HepG2 (cell line): ENCODE data around the gene POU2F2. TPM values are rescaled to one million over a fixed set of nuclear protein-coding genes. Genes with fewer than 3 reads are reported as not detected.

Experiments used
- ATAC-seq: fragments of 200-7000 bp; cut with Tn5 transposase; 3 replicates; pipeline ENCODE4 v1.9.1; 2020; ENCODE audit warnings: mild to moderate bottlenecking, moderate library complexity
- BruUV-seq: library from RNA; stranded (reverse); fragments of 400-500 nt; replicated peaks from 2 replicates; lab custom pipeline; 2021; lab: Mats Ljungman, UMichigan
- CTCF ChIA-PET: fragments of 300-600 bp; formaldehyde crosslinking; extraction: SDS; loops from one replicate; lab custom pipeline; 2021; ENCODE audit warnings: low total read pairs, inconsistent platforms, low intra/inter-chr PET ratio; lab: Yijun Ruan, JAX
- POLR2A ChIA-PET: fragments of 350-600 bp; sonication (Branson Sonifier 250); formaldehyde crosslinking; loops from one replicate; lab custom pipeline; 2020; ENCODE audit warnings: antibody characterized with exemption, inconsistent platforms; lab: Yijun Ruan, JAX
- DNase-seq: peaks from one replicate; pipeline ENCODE4 v3.0.0-alpha.2; 2015; ENCODE audit warnings: low spot score
- FAIRE-seq: peaks from 3 replicates; lab custom pipeline; 2011; peaks lifted over from hg19 to GRCh38; lab: Jason Lieb, UNC
- H2AFZ ChIP-seq: one replicate; pipeline ENCODE4 v1.6.1; 2011; ENCODE audit warnings: low read length, inconsistent platforms
- H3K27ac ChIP-seq: fragments of 300-600 bp; 3 replicates; pipeline ENCODE4 v1.8.0; 2011; ENCODE audit warnings: mixed run types, mild to moderate bottlenecking, mixed read lengths, low read length, inconsistent platforms; ENCODE audit not compliant: insufficient read depth; ENCODE audit errors: extremely low read length
- H3K27me3 ChIP-seq, 2 experiments: fragments of 200-600 bp in 1 of 2; 2 replicates in 1 of 2; 3 replicates in 1 of 2; pipeline versions ENCODE4 v1.6.0 to v1.8.0; 2011; ENCODE audit warnings: low read length in 2 of 2, mild to moderate bottlenecking in 2 of 2, moderate library complexity in 2 of 2, inconsistent platforms in 1 of 2; ENCODE audit not compliant: insufficient read depth in 2 of 2, control insufficient read depth in 1 of 2
- H3K36me3 ChIP-seq, 2 experiments: fragments of 200-600 bp in 1 of 2; replicated peaks in 1 of 2; 2 replicates in 1 of 2; 3 replicates in 1 of 2; pipeline versions ENCODE4 v1.5.1 to v1.8.0; 2011; ENCODE audit warnings: low read length in 2 of 2, inconsistent platforms in 1 of 2; ENCODE audit not compliant: insufficient read depth in 2 of 2, control insufficient read depth in 1 of 2
- H3K4me1 ChIP-seq: 2 replicates; pipeline ENCODE4 v1.5.1; 2012; ENCODE audit warnings: low read length, inconsistent platforms; ENCODE audit not compliant: insufficient read depth
- H3K4me2 ChIP-seq: 2 replicates; pipeline ENCODE4 v1.6.0; 2011; ENCODE audit warnings: low read depth, low read length, inconsistent platforms
- H3K4me3 ChIP-seq, 3 experiments: fragments of 200-600 bp in 1 of 3; sonication (generic), shearing (Covaris generic) in 1 of 3; replicated peaks in 1 of 3; 2 replicates each; pipeline ENCODE4 v1.5.1; 2011 to 2016; ENCODE audit warnings: low read length in 3 of 3, inconsistent platforms in 2 of 3, low read depth in 2 of 3, mild to moderate bottlenecking in 2 of 3, control low read depth in 1 of 3, mixed read lengths in 1 of 3; ENCODE audit not compliant: insufficient read depth in 1 of 3
- H3K79me2 ChIP-seq: one replicate; pipeline ENCODE4 v1.6.1; 2011; ENCODE audit warnings: low read length, inconsistent platforms; ENCODE audit not compliant: insufficient read depth
- H3K9ac ChIP-seq: 2 replicates; pipeline ENCODE4 v1.6.0; 2011; ENCODE audit warnings: mild to moderate bottlenecking, low read depth, low read length, inconsistent platforms; ENCODE audit not compliant: insufficient read depth
- H3K9me3 ChIP-seq: 2 replicates; pipeline ENCODE4 v1.5.1; 2012; ENCODE audit warnings: mild to moderate bottlenecking, low read length
- H4K20me1 ChIP-seq: 2 replicates; pipeline ENCODE4 v1.6.0; 2011; ENCODE audit warnings: inconsistent platforms, mild to moderate bottlenecking, low read length, moderate library complexity; ENCODE audit not compliant: insufficient read depth
- DBP ChIP-seq: sonication (generic); formaldehyde crosslinking; IDR thresholded peaks from 2 replicates; pipeline ENCODE4 v1.4.0; 2020; ENCODE audit warnings: missing genetic modification reagents; ENCODE audit errors: not compliant biosample characterization
- NFYC ChIP-seq: IDR thresholded peaks from 2 replicates; pipeline ENCODE4 v1.6.1; 2016; ENCODE audit warnings: missing genetic modification reagents, missing compliant biosample characterization
- NRL ChIP-seq: sonication (generic); formaldehyde crosslinking; IDR thresholded peaks from 2 replicates; pipeline ENCODE4 v1.5.0; 2020; ENCODE audit warnings: missing genetic modification reagents, mild to moderate bottlenecking, moderate library complexity, borderline replicate concordance
- PRMT3 ChIP-seq: sonication (generic); formaldehyde crosslinking; IDR thresholded peaks from 2 replicates; pipeline ENCODE4 v1.8.1; 2022; ENCODE audit warnings: low read depth, mild to moderate bottlenecking, moderate library complexity, missing genetic modification reagents, borderline replicate concordance
- RFXAP ChIP-seq: sonication (generic); formaldehyde crosslinking; IDR thresholded peaks from 2 replicates; pipeline ENCODE4 v1.4.0; 2020; ENCODE audit warnings: missing genetic modification reagents, borderline replicate concordance
- ZNF616 ChIP-seq: sonication (generic); formaldehyde crosslinking; IDR thresholded peaks from 2 replicates; pipeline ENCODE4 v1.5.0; 2020; ENCODE audit warnings: low read depth, mild to moderate bottlenecking, missing genetic modification reagents
- ZNF720 ChIP-seq: sonication (generic); formaldehyde crosslinking; IDR thresholded peaks from 2 replicates; pipeline ENCODE4 v1.4.0; 2020; ENCODE audit warnings: missing genetic modification reagents
- ZNF740 ChIP-seq: sonication (generic); formaldehyde crosslinking; IDR thresholded peaks from 2 replicates; pipeline ENCODE4 v1.4.0; 2020; ENCODE audit warnings: missing genetic modification reagents
- WGBS: methylation state at CpG from one replicate; pipeline ENCODE4 v1.1.6; 2017; ENCODE audit warnings: low lambda C conversion rate; 5-methylcytosine and 5-hydroxymethylcytosine counted together
- in situ Hi-C: cut with HindIII; loops from 2 replicates; pipeline ENCODE4 v1.10.0; 2017; ENCODE audit warnings: low pct_unique_long_range_greater_than_20kb; ENCODE audit not compliant: extremely low pct_ligation_motif_present
- intact Hi-C: fragments of 100-400 bp; cut with micrococcal nuclease; formaldehyde crosslinking; loops from one replicate; pipeline ENCODE4 v1.10.0; 2022; ENCODE audit not compliant: unreplicated experiment
- polyA plus RNA-seq, 8 experiments: library from polyadenylated mRNA; depleted of rRNA in 3 of 8; stranded (reverse) in 7 of 8; unstranded in 1 of 8; fragments of >200 nt; fragmentation: Illumina TruSeq in 4 of 8; extraction: Trizol in 4 of 8; gene quantifications; 2 replicates each; pipeline versions ENCODE4 v1.2.1 to v1.2.3, GENCODE V29; 2011 to 2016; ENCODE audit warnings: low read depth in 4 of 8, missing spikeins in 1 of 8, mixed read lengths in 1 of 8; ENCODE audit not compliant: insufficient read depth in 1 of 8
- total RNA-seq, 5 experiments: library from RNA; depleted of rRNA; stranded (reverse); fragments of >200 nt; fragmentation: Illumina TruSeq; extraction: Trizol; gene quantifications; 2 replicates each; pipeline ENCODE4 v1.2.3, GENCODE V29; 2016; ENCODE audit warnings: low read depth in 1 of 5
- TF ChIP-seq, protein P1 (sequence below): sonication (generic); formaldehyde crosslinking; IDR thresholded peaks from 2 replicates; pipeline ENCODE4 v1.8.0; 2022; ENCODE audit warnings: mild to moderate bottlenecking, missing genetic modification reagents, moderate library complexity

The POU2F2 gene
- total and polyA plus RNA-seq, 2 of the 13 experiments (the other 11 are each of a cell fraction or from before 2014, with no cell fraction given) = 0.09 to 0.17 TPM

DNA sequence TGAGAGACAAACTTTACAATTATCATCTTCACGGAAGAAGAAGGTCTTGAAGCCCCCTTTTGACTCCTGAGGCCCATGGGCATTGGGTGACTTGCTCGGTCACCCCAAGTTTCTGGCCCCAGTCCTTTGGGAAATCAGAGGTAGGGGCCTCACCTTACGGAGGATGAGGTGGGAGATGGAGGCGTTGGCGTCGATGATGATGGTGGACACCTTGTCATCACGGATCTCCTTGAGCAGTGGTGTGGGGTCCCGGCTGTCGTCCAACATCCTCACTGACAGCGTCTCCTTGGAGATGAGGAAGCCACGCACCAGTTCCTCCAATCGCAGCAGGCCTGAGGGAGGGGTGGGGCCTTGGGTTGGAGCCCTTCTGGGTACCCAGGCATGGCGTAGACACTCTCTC, 73.0 kb downstream of the POU2F2 start (continued):
- no peak for TF ChIP-seq PRMT3 (CRISPR knock-in tag)
- no peak for TF ChIP-seq RFXAP
- no peak for TF ChIP-seq NRL (CRISPR knock-in tag)
- no peak for TF ChIP-seq DBP (CRISPR knock-in tag)
- no peak for TF ChIP-seq ZNF720
- no peak for TF ChIP-seq ZNF616 (CRISPR knock-in tag)
- TF ChIP-seq, protein P1, sequence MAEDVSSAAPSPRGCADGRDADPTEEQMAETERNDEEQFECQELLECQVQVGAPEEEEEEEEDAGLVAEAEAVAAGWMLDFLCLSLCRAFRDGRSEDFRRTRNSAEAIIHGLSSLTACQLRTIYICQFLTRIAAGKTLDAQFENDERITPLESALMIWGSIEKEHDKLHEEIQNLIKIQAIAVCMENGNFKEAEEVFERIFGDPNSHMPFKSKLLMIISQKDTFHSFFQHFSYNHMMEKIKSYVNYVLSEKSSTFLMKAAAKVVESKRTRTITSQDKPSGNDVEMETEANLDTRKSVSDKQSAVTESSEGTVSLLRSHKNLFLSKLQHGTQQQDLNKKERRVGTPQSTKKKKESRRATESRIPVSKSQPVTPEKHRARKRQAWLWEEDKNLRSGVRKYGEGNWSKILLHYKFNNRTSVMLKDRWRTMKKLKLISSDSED (CRISPR knock-in tag) = no peak
- TF ChIP-seq ZNF740 (CRISPR knock-in tag) = no peak

GRCh38 chr19:42057846-42058245, 74.4 kb downstream of the POU2F2 start:
- BruUV-seq = no TSS peak
- Histone ChIP-seq H4K20me1 (no peaks in the 10 kb centered on the region), H3K4me3 (no peak overlapping the region), H3K9ac (no peak overlapping the region), H3K27me3 (peaks cover 1 to 13% of the 10 kb centered on the region in 2 experiments; a peak in 2 of 5 replicates), H3K79me2 (no peaks in the 10 kb centered on the region), H2AFZ (no peak overlapping the region), H3K36me3 (no peaks in the 10 kb centered on the region), H3K9me3 (no peaks in the 10 kb centered on the region), H3K4me2 (no peak overlapping the region), H3K27ac (no peak overlapping the region), H3K4me1 (0 out of 2 replicates have a peak, but pooled peaks cover 7% of the 10 kb centered on the region)
- no peak for TF ChIP-seq NFYC (CRISPR knock-in tag)
- CTCF ChIA-PET = no interaction called here
- no peak for FAIRE-seq
- WGBS = 10% methylated on average over 5 of the region's 7 CpGs
- POLR2A ChIA-PET = no interaction called here
- ATAC-seq = no peak
- intact Hi-C loops = no loop called here
- in situ Hi-C loops = no loop called here
- DNase-seq = no peak
